Measurements from ENCODE around the gene CHRNE. TPM values are rescaled to one million over a fixed set of nuclear protein-coding genes. Genes with fewer than 3 reads are reported as not detected.

Gene CHRNE
- total RNA-seq, 1 experiment from 2014 or later, result 0.31 TPM

GRCh38 chr17:4938069-4938491 is 35.2 kb upstream of the CHRNE start:
- no peak overlapping the region for H2BK5ac ChIP-seq (ENCODE audit: insufficient read length, low read length)
- no peak overlapping the region for H4K91ac ChIP-seq (ENCODE audit: insufficient read length, low read depth, low read length)
- H3K23me2 ChIP-seq (ENCODE audit: insufficient read length, low read depth, low read length, poor library complexity, severe bottlenecking), result peaks cover 17% of the 10 kb centered on the region
- H3K79me1 ChIP-seq (ENCODE audit: insufficient read depth, low read depth, low read length, poor library complexity, severe bottlenecking), result peaks cover 5% of the 10 kb centered on the region
- no peak overlapping the region for H2AK5ac ChIP-seq (ENCODE audit: insufficient read length, low read length)
- no CpG with 5 or more reads among the region's 11 CpGs for WGBS (ENCODE audit: extremely low coverage, insufficient read length, low lambda C conversion rate)
- peak overlapping the region; percentile 95 to 98 for H3K4me3 Mint-ChIP-seq
- no peaks in the 10 kb centered on the region for H3K9me3 ChIP-seq (ENCODE audit: control insufficient read depth, low read depth, low read length)
- DNase-seq, result no peak
- peaks cover 23 to 59% (median 44%) of the 10 kb centered on the region in 3 experiments for H3K36me3 Mint-ChIP-seq (ENCODE audit: insufficient read depth in 1 of 3, low read depth in 3 of 3)
- H3K4ac ChIP-seq (ENCODE audit: low read depth, low read length), result no peak overlapping the region
- no peak overlapping the region for H3K23ac ChIP-seq (ENCODE audit: insufficient read length, low read depth, low read length)
- no peaks in the 10 kb centered on the region for H3K27me3 ChIP-seq (ENCODE audit: insufficient read depth, low read length)
- H4K5ac ChIP-seq (ENCODE audit: insufficient read length, low read depth, low read length), result no peak overlapping the region
- H3K79me2 ChIP-seq (ENCODE audit: insufficient read depth, low read length), result peaks cover 6% of the 10 kb centered on the region; the same call in 1 of the 2 replicates
- no peak overlapping the region for H3K18ac ChIP-seq (ENCODE audit: insufficient read length, low read depth, low read length)
- no peak overlapping the region for H2BK12ac ChIP-seq (ENCODE audit: insufficient read length, low read depth, low read length)
- no peak overlapping the region for H2AFZ ChIP-seq (ENCODE audit: low read length)
- H3K9ac ChIP-seq (ENCODE audit: extremely low read depth, insufficient read length, low read length), result no peak overlapping the region
- H3T11ph ChIP-seq (ENCODE audit: low read length), result no peak overlapping the region
- no peak overlapping the region for H2BK20ac ChIP-seq (ENCODE audit: low read depth, low read length, poor library complexity, severe bottlenecking)
- H3K56ac ChIP-seq (ENCODE audit: insufficient read length, low read depth, low read length), result no peak overlapping the region
- H2BK15ac ChIP-seq (ENCODE audit: low read depth, low read length), result no peak overlapping the region
- 0 out of 7 replicates have a peak overlapping the region, but pooled peaks of 1 of the 3 experiments have one; percentile 44 for H3K27ac Mint-ChIP-seq
- no peaks in the 10 kb centered on the region for H3K4me1 ChIP-seq (ENCODE audit: insufficient read depth, low read length)
- H2BK120ac ChIP-seq (ENCODE audit: low read depth, low read length, poor library complexity, severe bottlenecking), result no peak overlapping the region
- H3K14ac ChIP-seq (ENCODE audit: insufficient read depth, low read length), result no peak overlapping the region
- H3K9me3 Mint-ChIP-seq, result no peaks in the 10 kb centered on the region; a peak in 1 of 5 replicates
- no peak overlapping the region for H4K8ac ChIP-seq (replicated peaks; ENCODE audit: insufficient read length, low read depth, low read length)
- peaks cover 7% of the 10 kb centered on the region for H4K20me1 ChIP-seq (ENCODE audit: control insufficient read depth, insufficient read depth, insufficient read length)
- H3K27ac ChIP-seq (ENCODE audit: insufficient read length, low read depth, low read length), result no peak overlapping the region
- H3K4me2 ChIP-seq (ENCODE audit: insufficient read depth, insufficient read length, low read length), result no peak overlapping the region
- peaks cover 32 to 42% of the 10 kb centered on the region in 2 experiments for H3K4me1 Mint-ChIP-seq
- peaks cover 1% of the 10 kb centered on the region for H3K27me3 Mint-ChIP-seq (ENCODE audit: low read depth)
- no peak for TF ChIP-seq CTCF (conservative IDR thresholded peaks at IDR 0.05)

Data from H9 (cell line).